GM23338 (cell line): ENCODE measurements around the gene CCDC9B.

ENCODE experiments used
- EZH2 ChIP-seq: fragments of 200-600 bp; sonication (generic); IDR thresholded peaks from one replicate; pipeline ENCODE4 v1.8.0; 2017; ENCODE audit warnings: antibody characterized with exemption, mild to moderate bottlenecking, low read depth; ENCODE audit not compliant: unreplicated experiment
- EZH2phosphoT487 ChIP-seq: fragments of 200-600 bp; sonication (generic); IDR thresholded peaks from one replicate; pipeline ENCODE4 v1.8.1; 2018; ENCODE audit warnings: antibody characterized with exemption; ENCODE audit not compliant: unreplicated experiment
- TF ChIP-seq, protein P1 (sequence below), 2 experiments: fragments of 200-600 bp in 1 of 2; sonication (generic) in 1 of 2; conservative IDR thresholded peaks; 2 replicates each; pipeline versions ENCODE4 v1.5.1 to v1.6.1; 2016 to 2017; ENCODE audit warnings: antibody characterized with exemption in 2 of 2, low read depth in 2 of 2, mild to moderate bottlenecking in 2 of 2, moderate library complexity in 1 of 2

- TF ChIP-seq EZH2phosphoT487 (no peak), EZH2 (no peak)
- TF ChIP-seq, protein P1, sequence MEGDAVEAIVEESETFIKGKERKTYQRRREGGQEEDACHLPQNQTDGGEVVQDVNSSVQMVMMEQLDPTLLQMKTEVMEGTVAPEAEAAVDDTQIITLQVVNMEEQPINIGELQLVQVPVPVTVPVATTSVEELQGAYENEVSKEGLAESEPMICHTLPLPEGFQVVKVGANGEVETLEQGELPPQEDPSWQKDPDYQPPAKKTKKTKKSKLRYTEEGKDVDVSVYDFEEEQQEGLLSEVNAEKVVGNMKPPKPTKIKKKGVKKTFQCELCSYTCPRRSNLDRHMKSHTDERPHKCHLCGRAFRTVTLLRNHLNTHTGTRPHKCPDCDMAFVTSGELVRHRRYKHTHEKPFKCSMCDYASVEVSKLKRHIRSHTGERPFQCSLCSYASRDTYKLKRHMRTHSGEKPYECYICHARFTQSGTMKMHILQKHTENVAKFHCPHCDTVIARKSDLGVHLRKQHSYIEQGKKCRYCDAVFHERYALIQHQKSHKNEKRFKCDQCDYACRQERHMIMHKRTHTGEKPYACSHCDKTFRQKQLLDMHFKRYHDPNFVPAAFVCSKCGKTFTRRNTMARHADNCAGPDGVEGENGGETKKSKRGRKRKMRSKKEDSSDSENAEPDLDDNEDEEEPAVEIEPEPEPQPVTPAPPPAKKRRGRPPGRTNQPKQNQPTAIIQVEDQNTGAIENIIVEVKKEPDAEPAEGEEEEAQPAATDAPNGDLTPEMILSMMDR (conservative IDR thresholded peaks at IDR 0.05; ENCODE audit: low read depth in 2 of 2), result no peak
Measured at GRCh38 chr15:40296561-40297230, 44.0 kb downstream of the CCDC9B start.
